Mesendoderm (in vitro differentiated cells): ENCODE measurements around the gene HIP1.
A peak's percentile ranks its signal among the peaks of the same experiment; 100 is the strongest.

ENCODE experiments used
- DNase-seq: peaks from one replicate; pipeline ENCODE4 v3.0.0; 2013
- H2AK5ac ChIP-seq: 2 replicates; pipeline ENCODE4 v1.6.1; 2013; ENCODE audit warnings: low read length, inconsistent platforms
- H2BK120ac ChIP-seq: 2 replicates; pipeline ENCODE4 v1.6.1; 2013; ENCODE audit warnings: low read depth, mild to moderate bottlenecking, low read length, moderate library complexity, mixed read lengths
- H2BK15ac ChIP-seq: replicated peaks from 2 replicates; pipeline ENCODE4 v1.6.1; 2013; ENCODE audit warnings: low read depth, mild to moderate bottlenecking, moderate library complexity
- H2BK5ac ChIP-seq: 2 replicates; pipeline ENCODE4 v1.6.1; 2013; ENCODE audit warnings: low read length, inconsistent platforms
- H3K18ac ChIP-seq: 2 replicates; pipeline ENCODE4 v1.6.1; 2013; ENCODE audit warnings: mild to moderate bottlenecking, low read length, mixed read lengths
- H3K23ac ChIP-seq: one replicate; pipeline ENCODE4 v1.6.1; 2013; ENCODE audit warnings: low read length
- H3K27ac ChIP-seq: 2 replicates; pipeline ENCODE4 v1.5.1; 2013; ENCODE audit warnings: low read depth, mild to moderate bottlenecking, inconsistent platforms, low read length, moderate library complexity
- H3K27me3 ChIP-seq: 2 replicates; pipeline ENCODE4 v1.6.1; 2013; ENCODE audit warnings: low read length, control low read depth, mild to moderate bottlenecking, inconsistent platforms; ENCODE audit not compliant: insufficient read depth, poor library complexity
- H3K36me3 ChIP-seq: 2 replicates; pipeline ENCODE4 v1.6.1; 2013; ENCODE audit warnings: low read length, inconsistent platforms; ENCODE audit not compliant: control insufficient read depth, insufficient read depth
- H3K4ac ChIP-seq: one replicate; pipeline ENCODE4 v1.6.1; 2013; ENCODE audit warnings: low read depth, mild to moderate bottlenecking, low read length, moderate library complexity
- H3K4me1 ChIP-seq: 2 replicates; pipeline ENCODE4 v1.6.1; 2013; ENCODE audit warnings: low read depth, low read length, inconsistent platforms; ENCODE audit not compliant: control insufficient read depth
- H3K4me2 ChIP-seq: 2 replicates; pipeline ENCODE4 v1.6.1; 2013; ENCODE audit warnings: low read length
- H3K4me3 ChIP-seq: 2 replicates; pipeline ENCODE4 v1.5.1; 2013; ENCODE audit warnings: mild to moderate bottlenecking, low read length
- H3K56ac ChIP-seq: one replicate; pipeline ENCODE4 v1.6.1; 2013; ENCODE audit warnings: low read length
- H3K79me1 ChIP-seq: 2 replicates; pipeline ENCODE4 v1.6.1; 2013; ENCODE audit warnings: low read length, inconsistent platforms
- H3K79me2 ChIP-seq: 2 replicates; pipeline ENCODE4 v1.6.1; 2013; ENCODE audit warnings: mild to moderate bottlenecking, low read length; ENCODE audit not compliant: control insufficient read depth, insufficient read depth
- H3K9ac ChIP-seq: 2 replicates; pipeline ENCODE4 v1.6.1; 2013; ENCODE audit warnings: low read length, inconsistent platforms
- H4K5ac ChIP-seq: one replicate; pipeline ENCODE4 v1.6.1; 2013; ENCODE audit warnings: low read length
- H4K8ac ChIP-seq: one replicate; pipeline ENCODE4 v1.6.1; 2013; ENCODE audit warnings: low read depth, mild to moderate bottlenecking, control low read depth, low read length, moderate library complexity
- WGBS: extraction: QIAGEN DNeasy Blood & Tissue Kit; methylation state at CpG from one replicate; pipeline ENCODE4 v1.1.7; 2013; ENCODE audit warnings: low lambda C conversion rate, missing lambda C conversion rate; ENCODE audit not compliant: insufficient coverage; ENCODE audit errors: extremely low coverage; 5-methylcytosine and 5-hydroxymethylcytosine counted together

HIP1 gene

DNA sequence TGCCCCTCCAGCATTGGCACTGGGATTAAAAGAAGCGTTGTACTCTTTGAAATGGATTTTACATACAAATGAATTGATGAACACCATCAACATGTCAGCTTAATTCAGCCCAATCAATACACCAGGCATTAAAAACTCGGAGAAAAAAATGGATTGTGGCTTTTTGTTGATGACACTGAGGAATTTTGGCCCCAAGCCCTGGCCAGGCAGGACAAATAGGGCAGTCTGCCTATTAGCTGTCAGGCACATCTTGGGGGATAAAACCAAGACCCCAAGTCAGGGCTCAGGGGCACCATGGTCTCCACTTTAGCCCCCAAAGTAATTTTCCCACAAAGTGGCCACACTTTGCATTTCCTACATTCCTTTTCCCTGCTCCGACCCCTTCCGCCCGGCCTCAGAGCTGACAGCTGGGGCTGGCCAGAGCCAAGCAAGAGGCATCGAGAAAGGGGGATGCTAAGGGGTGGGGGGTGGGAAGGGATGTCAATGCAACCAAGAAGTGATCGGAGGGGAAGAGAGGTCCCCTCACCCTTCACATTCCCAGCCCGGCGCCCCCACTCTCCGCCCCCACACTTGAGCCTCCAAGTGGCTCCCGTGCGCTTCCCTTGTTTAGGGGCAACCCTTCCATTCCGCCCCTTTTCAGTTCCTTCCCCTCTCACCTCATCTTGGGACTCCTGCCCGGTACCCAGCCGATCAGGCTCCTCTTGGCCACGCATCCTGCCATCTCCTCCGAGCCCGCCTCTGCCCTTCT is 711 bp downstream of the HIP1 start:
- WGBS: no CpG with 5 or more reads among the region's 18 CpGs

DNA sequence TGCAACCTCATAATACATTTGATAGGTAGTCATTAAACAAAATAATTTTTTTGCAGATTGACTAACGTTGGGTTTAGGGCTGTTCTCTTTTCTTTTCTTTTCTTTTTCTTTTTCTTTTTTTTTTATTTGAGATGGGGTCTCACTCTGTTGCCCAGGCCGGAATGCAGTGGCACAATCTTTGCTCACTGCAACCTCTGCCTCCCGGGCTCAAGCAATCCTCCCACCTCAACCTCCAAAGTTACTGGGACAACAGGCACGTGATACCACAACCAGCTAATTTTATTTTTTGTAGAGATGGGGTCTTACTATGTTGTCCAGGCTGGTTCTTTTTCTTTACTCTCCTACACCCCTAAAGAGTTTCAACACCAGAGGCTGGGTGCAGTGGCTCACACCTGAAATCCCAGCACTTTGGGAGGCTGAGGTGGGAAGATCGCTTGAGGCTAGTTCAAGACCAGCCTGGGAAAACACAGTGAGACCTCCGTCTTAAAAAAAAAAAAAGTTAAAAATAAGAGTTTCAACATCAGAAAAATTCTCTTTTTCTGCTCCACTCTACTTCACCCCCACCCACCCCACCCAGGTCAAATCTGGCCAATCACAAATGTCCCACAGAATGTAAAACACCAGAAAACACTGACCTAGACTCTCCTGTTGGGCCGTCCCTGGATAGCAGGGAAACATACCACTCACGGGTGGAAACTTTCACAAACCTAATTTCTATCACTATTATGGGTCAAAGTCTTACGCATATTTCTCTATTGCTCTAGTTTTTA is 3.0 kb downstream of the HIP1 start:
- H3K4ac ChIP-seq: no peak overlapping the region
- H2BK120ac ChIP-seq: no peak overlapping the region
- H3K4me3 ChIP-seq: no peak overlapping the region
- no peak overlapping the region for H3K23ac ChIP-seq
- no peak overlapping the region for H3K18ac ChIP-seq
- no peaks in the 10 kb centered on the region for H3K79me2 ChIP-seq
- no peaks in the 10 kb centered on the region for H3K79me1 ChIP-seq
- H4K5ac ChIP-seq: no peak overlapping the region
- H3K4me2 ChIP-seq: no peak overlapping the region
- no peak overlapping the region for H2AK5ac ChIP-seq
- H3K4me1 ChIP-seq: no peaks in the 10 kb centered on the region
- H2BK15ac ChIP-seq: no peak overlapping the region
- H3K9ac ChIP-seq: no peak overlapping the region
- H3K27me3 ChIP-seq: no peaks in the 10 kb centered on the region
- H3K27ac ChIP-seq: no peak overlapping the region
- DNase-seq: no peak
- H3K56ac ChIP-seq: no peak overlapping the region
- H2BK5ac ChIP-seq: no peak overlapping the region
- WGBS: no CpG with 5 or more reads among the region's 9 CpGs
- no peak overlapping the region for H4K8ac ChIP-seq
- no peaks in the 10 kb centered on the region for H3K36me3 ChIP-seq

More for the DNA sequence above, 711 bp downstream of the HIP1 start:
- no peak overlapping the region for H3K4ac ChIP-seq
- H3K23ac ChIP-seq: no peak overlapping the region
- no peaks in the 10 kb centered on the region for H3K79me2 ChIP-seq
- no peak overlapping the region for H2BK5ac ChIP-seq
- H2AK5ac ChIP-seq: no peak overlapping the region
- H3K18ac ChIP-seq: no peak overlapping the region
- H3K27ac ChIP-seq: no peak overlapping the region
- no peaks in the 10 kb centered on the region for H3K27me3 ChIP-seq
- peak overlapping the region; percentile 62 for H3K4me2 ChIP-seq
- H2BK120ac ChIP-seq: no peak overlapping the region
- H3K79me1 ChIP-seq: no peaks in the 10 kb centered on the region
- no peak overlapping the region for H4K5ac ChIP-seq
- H3K56ac ChIP-seq: peak overlapping the region; percentile 92
- H3K4me3 ChIP-seq: peak overlapping the region; percentile 62
- peaks cover 2% of the 10 kb centered on the region for H3K4me1 ChIP-seq
- H3K9ac ChIP-seq: peak overlapping the region; percentile 79
- no peak overlapping the region for H4K8ac ChIP-seq
- H2BK15ac ChIP-seq: no peak overlapping the region
- no peaks in the 10 kb centered on the region for H3K36me3 ChIP-seq
- DNase-seq: peak; percentile 29

DNA sequence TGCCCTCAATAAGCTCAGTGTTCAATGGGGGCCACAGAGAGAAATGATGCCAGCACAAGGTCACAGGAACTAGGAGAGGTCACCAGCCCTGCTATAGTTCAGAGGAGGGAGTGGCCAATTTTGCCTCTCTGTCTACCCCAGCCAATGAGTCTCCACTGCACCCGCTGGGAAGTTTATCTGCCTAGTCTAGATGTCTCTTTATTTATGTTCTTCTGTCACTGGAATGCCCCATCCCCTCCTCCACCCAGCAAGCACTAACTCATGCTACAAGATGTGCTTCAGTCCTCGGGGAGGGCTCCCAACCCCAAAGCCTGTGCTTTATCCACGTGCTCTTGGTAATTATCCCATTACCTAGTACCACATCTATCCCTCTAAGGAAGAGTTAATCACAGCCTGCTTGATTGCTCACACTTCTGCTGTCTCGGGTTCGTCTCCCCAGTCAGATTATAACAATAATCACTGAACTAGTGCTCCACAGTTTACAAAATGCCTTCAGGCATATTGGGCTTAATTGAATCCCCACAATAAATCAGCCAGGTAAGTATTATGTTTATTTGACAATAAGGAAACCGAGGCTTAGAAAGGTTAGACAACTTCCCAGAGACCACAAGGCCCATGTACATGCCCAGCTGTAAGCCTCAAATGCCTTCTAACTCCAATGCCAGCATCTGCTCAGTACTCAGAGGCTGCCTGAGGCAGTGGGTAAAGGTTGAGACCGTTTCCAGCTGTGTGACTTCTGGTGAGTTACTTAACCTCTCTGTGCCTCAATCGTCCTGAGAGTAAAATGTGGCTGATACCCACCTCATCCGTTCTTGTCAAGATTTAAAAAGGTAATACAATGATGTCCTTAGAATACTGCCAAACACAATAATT is 3.9 kb downstream of the HIP1 start:
- H2AK5ac ChIP-seq: no peak overlapping the region
- no peak overlapping the region for H4K5ac ChIP-seq
- WGBS: no CpG with 5 or more reads among the region's 9 CpGs
- no peak overlapping the region for H3K4ac ChIP-seq
- H3K36me3 ChIP-seq: no peaks in the 10 kb centered on the region
- H3K27me3 ChIP-seq: no peaks in the 10 kb centered on the region
- H3K23ac ChIP-seq: no peak overlapping the region
- no peak overlapping the region for H2BK120ac ChIP-seq
- H3K79me2 ChIP-seq: no peaks in the 10 kb centered on the region
- no peak overlapping the region for H3K56ac ChIP-seq
- no peak overlapping the region for H2BK15ac ChIP-seq
- no peaks in the 10 kb centered on the region for H3K79me1 ChIP-seq
- H3K9ac ChIP-seq: no peak overlapping the region
- no peak overlapping the region for H3K27ac ChIP-seq
- H3K4me1 ChIP-seq: peaks cover 2% of the 10 kb centered on the region
- no peak overlapping the region for H3K4me3 ChIP-seq
- H2BK5ac ChIP-seq: no peak overlapping the region
- peak; percentile 65 for DNase-seq
- no peak overlapping the region for H4K8ac ChIP-seq
- H3K4me2 ChIP-seq: no peak overlapping the region
- no peak overlapping the region for H3K18ac ChIP-seq

DNA sequence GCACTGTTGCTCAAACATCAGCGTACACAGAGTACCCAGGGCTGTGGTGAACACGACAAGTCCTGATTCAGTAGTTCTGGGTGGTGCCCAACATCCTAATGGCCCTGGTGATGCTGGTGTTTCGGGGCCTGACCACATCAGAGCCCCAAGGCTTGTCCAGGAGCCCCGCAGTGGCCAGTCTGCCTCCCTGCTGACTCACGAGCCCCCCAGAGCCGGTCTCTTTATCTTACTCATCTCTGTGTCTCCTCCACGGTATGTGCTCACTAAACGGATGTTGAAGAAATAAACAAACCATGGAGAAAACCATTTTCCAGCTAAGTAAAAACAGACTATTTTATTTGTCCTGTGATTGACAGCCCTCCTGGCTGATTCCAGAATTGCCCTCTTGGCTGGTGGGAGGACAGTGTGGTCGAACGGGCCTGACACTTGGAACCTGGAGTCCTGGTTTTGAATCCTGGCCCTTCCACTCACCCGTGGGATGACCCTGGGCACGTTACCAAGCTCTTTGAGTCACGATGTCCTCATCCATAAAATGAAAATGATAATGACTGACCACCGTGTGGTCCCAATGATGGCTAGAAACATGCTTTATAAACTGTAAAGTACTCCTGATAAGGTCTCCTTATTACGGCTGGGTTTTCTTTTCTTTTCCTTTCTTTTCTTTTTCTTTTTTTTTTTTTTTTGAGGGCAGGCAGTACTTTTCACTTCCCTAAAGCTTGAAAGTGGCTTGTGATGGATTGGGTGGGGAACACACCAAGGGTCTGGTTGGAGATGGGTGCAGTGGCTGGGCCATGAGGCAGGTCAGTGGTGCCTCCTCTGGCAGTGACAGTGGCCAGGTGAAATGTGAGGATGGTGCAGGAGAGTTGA is 5.7 kb downstream of the HIP1 start:
- Histone ChIP-seq H3K4me3 (no peak overlapping the region), H3K23ac (no peak overlapping the region), H2BK120ac (no peak overlapping the region), H4K8ac (no peak overlapping the region), H3K36me3 (no peaks in the 10 kb centered on the region), H3K56ac (no peak overlapping the region), H3K79me1 (no peaks in the 10 kb centered on the region), H3K9ac (no peak overlapping the region), H3K27me3 (no peaks in the 10 kb centered on the region), H2BK5ac (no peak overlapping the region), H4K5ac (no peak overlapping the region), H3K4me1 (peaks cover 4% of the 10 kb centered on the region), H2AK5ac (no peak overlapping the region), H2BK15ac (no peak overlapping the region), H3K4me2 (no peak overlapping the region), H3K79me2 (no peaks in the 10 kb centered on the region), H3K4ac (no peak overlapping the region), H3K18ac (no peak overlapping the region), H3K27ac (no peak overlapping the region)
- DNase-seq: no peak
- WGBS: no CpG with 5 or more reads among the region's 15 CpGs

DNA sequence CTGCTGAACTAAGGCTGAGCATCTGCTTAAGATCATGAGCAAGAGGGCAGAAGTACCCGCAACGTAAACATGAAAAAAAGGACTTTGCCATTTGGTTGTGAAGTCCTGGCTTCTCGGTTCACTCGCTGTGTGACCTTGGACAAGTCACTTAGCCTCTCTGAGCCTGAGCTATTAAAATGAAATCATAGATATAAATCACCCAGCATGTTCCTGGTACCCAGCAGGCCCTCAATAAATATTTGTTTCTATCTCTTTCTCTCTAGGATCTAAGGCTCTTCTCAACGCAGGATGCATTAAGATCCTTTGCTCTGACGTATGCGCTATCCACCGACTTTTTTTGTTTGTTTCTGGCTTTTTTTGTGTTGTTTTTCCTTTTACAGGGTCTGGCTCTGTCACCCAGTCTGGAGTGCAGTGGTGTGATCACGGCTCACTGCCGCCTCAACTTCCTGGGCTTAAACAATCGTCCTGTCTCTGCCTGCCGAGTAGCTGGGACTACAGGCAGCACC is 6.7 kb downstream of the HIP1 start:
- Histone ChIP-seq H3K4me3 (no peak overlapping the region), H3K23ac (no peak overlapping the region), H3K4me1 (peaks cover 4% of the 10 kb centered on the region), H2AK5ac (no peak overlapping the region), H3K56ac (no peak overlapping the region), H3K18ac (no peak overlapping the region), H3K79me2 (no peaks in the 10 kb centered on the region), H2BK5ac (no peak overlapping the region), H2BK120ac (no peak overlapping the region), H4K8ac (no peak overlapping the region), H3K27me3 (no peaks in the 10 kb centered on the region), H3K36me3 (no peaks in the 10 kb centered on the region), H3K4me2 (no peak overlapping the region), H2BK15ac (no peak overlapping the region), H4K5ac (no peak overlapping the region), H3K27ac (no peak overlapping the region), H3K9ac (no peak overlapping the region), H3K79me1 (no peaks in the 10 kb centered on the region), H3K4ac (no peak overlapping the region)
- no peak for DNase-seq
- WGBS: no CpG with 5 or more reads among the region's 12 CpGs
